HG03280 (cell line): Measurements from ENCODE around the gene MCRS1.

Source experiments
- ATAC-seq: cut with Tn5 transposase; IDR thresholded peaks from one replicate; pipeline ENCODE4 v1.9.1; 2021; ENCODE audit warnings: mild to moderate bottlenecking, moderate library complexity; ENCODE audit not compliant: unreplicated experiment

MCRS1 gene

DNA sequence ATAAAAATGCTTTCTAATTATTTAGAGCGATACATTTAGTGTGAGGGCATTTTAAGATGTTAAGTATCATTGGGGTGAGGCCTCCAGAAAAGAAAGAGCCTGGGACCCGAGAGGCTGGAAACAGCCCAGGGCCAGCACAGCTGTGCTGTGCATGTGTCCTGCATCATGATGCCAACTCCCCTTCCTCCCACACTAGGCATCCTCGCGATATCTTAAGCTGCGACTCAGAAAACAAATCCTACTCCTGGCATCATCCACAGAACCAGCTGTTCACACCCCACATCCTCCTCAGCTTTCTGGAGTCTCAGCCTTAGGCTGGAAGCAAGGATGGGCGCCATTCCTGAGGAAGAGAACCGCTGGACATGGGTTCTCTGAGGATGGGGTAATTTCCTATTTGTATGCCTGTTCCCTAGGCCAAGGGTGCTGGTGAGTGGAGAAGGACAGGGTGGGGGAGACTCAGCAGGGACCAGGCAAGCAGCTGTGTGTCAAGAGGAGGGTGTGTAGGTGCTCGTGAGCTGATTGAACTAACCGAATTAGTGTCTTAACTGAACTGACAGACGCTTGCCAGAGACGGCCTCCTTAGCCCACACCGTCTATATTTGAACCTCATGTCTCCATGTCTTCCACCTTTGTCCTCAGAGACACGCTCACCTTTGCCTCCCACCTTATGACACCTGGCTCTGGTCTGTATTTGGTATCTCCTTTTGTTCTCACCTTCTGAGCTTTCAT, 15.6 kb upstream of the MCRS1 start:
- ATAC-seq = no peak

DNA sequence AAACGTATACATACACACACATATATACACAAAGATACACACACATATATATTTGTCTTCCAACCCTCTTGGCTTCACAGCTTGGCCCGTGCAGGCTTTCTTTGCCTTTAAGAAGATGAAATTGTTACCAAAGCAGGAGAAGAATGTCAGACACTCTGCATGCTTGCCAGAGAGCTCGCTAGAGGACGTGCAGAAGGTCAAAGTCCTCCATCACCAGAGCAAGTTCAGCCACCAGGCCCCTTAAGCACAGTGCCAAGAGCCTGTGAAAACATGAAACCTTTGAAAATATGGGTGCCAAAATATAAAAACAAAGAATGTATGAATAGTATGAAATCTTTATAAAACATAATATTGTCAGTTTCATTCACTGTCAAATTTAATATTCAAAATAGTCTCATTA, 14.9 kb upstream of the MCRS1 start:
- no peak for ATAC-seq

DNA sequence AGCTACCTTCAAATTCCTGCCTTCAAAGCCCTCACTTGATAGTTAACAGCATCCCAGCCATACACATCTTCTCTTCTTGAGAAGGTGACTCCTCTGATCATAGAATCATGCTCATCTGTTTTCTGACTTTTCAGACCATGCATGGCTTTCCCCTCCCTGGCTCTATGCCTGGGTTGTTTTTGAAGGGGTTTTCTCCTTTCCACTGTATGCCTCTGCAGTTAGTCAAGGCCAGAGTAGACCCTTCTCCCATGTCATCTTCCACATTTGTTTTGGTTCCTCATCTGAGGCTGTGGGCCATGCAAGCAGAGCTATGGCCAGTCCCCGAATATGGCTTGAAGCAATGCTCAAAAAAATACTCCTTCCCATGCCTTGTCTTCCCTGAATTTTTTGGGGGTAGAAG, 14.3 kb upstream of the MCRS1 start:
- ATAC-seq = no peak

DNA sequence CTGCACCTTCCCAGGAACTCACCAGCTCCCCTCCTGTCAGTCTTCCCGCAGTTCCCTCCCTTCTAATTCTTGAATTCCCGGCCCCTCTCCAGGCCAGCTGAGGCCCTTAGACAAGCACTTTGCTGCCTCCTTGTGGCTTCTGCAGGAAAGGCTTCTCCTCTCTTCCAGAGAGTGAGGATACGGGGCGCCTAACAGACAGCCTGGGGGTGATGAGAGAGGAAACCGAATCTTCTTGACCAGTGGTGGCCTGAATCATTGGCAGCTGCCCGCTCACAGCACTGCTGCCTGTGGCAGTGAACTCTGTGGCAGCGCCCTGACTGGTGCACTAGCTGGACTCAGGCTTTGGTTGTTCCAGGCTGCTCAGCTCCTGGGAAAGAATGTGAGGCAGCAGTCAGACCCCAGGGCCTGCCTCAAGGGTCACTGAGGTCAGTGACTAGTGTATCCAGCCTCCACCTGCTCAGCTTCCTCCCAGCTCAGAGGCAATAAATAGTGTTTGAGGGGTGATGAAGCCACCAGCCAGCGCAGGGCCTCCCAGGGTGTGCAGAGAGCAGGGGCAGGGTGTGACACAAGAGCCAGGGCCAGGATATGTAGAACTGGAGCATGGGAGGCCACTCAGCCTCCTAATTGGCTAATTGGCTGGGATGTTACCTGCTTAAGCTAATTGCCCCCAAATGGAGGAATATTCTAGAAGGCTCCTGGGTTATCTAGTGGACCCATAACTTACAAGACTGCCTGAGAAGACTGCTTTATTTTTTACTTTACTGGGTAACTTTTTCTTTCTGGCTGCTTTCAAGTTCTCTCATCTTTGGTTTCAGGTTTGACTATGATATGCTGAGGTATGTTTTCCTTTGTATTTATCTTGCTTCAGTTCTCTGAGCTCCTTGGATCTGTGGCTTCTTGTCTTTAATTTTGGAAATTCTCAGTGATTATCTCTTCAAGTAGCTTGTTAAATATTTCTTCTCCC, 12.9 kb upstream of the MCRS1 start:
- no peak for ATAC-seq

DNA sequence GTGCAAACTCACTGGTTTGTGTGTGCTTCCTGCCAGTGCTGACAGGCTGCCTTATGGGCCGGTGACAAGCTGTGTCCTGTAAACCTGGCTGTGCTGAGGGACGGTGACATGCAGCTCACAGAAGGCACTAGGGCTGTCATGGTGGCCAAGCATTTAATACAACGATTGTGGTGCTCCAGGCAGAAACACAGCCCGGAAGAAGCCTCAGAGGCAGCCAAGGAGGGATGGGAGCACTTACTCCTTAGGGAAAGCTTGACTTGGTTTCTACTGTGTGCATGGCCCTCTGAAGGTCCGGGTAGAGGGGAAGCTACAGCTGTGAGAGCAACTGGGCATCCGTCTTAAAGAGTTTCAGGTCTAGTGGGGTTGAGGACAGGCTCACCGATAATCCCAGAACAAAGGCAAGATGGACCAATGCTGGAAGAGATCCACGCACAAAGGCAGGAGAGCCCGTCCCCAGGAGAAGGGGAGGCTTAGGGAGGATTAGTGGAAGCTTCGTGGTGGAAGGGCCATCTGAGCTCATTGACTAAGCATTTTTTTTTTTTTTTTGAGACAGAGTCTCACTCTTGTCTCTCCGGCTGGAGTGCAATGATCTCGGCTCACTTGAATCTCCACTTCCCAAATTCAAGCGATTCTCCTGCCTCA, 10.7 kb upstream of the MCRS1 start:
- no peak for ATAC-seq

DNA sequence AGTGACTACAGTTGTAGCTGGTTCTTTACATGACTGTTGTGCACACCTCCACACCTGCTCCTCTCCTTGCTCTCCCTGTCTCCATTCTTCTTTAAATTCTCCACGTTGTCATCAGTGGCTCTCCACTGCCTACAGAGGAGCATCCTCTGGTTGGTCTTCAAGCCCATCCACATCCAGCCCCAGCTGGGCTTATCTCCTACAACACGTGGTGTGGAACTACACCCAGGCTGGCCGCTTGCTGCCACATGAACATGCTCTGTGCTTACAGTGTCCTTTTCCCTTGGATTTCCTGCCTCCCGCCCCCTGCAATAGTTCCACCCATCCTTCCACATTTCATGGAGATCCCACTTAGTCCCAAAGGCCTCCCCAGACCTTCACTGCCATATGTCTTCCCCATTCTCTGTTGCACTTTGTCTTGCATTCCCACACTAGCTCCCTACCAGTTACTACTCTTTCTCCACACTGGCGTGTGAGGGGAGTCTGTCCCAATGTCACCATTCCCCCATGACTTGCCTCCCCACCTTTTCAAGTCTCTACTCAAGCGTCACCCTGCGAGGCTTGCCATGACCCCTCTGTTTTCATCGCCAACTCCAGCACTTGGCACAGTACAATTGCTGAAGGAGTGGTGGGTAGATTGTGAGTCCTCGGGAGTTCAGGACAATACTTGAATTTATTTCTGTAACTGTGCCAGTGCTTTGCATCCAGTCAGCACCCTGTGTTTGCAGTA, 9.8 kb upstream of the MCRS1 start:
- no peak for ATAC-seq

DNA sequence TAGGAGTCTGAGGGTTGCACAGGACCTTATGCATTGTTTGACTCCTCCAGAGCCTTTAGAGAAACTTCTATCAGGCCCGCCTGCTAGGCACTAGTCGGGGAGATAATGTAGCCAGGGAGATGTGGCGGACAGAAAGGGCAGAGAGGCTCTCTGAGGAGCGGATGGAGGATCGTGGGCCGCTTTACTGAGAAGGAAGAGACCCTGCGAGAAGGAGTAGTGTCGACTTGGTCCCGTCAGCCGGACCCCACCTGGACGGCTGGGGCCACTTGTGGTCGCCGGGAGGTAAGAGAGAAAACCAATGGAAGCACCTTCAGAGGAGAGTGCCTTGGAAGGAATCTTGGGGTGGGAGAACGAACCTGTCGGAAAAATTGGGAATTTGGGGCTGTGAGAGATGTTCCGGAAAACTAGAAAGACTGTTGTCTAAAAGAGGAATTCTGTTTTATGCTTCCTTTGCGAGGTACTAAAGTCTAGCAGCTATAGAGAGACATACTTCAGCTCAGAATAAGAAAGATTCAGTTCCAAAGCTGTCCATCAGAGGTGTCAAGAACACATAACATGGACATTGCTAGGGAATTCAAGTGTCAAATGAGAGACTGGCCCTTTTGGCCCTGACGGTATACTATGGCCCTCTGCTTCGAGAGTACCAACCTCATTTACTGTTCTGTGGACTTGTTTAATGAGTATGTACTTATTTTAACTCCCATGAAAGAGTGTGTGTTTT, 660 bp upstream of the MCRS1 start:
- ATAC-seq = peak; percentile 7

DNA sequence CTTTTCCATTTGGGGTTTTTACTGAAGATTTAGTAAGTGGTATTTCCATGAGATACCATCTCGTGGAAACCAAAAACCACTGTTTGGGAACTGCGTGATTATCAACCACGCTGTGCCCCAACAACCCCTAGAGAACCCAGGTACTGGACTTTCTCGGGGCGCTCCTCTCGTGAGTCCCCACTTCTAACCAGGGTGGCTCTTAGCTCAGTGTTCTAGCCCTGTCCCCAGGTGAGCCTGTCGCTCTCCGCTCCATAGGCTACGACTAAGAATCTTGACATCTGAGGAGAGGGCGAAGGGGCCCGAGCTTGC, 686 bp downstream of the MCRS1 start:
- peak; percentile 8 for ATAC-seq

DNA sequence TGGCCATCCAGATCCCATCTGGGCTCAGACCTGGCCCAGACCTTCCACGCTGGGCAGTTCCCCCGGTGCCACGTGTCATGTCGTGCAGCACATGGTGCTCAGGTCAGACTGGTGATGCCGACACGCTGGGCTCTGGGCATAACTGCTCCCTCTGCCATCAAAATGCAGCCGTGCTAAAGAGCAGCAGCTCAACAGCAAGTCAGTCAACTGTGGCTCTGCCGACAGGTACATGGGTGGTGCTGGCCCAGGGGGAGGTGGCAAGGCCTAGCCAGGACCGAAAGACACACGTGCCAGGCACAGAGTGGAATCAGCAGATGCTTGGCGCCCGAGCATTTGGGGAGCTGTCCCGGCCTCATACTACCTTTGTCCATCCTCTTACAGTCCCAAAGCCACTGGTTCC, 1.6 kb downstream of the MCRS1 start:
- no peak for ATAC-seq

DNA sequence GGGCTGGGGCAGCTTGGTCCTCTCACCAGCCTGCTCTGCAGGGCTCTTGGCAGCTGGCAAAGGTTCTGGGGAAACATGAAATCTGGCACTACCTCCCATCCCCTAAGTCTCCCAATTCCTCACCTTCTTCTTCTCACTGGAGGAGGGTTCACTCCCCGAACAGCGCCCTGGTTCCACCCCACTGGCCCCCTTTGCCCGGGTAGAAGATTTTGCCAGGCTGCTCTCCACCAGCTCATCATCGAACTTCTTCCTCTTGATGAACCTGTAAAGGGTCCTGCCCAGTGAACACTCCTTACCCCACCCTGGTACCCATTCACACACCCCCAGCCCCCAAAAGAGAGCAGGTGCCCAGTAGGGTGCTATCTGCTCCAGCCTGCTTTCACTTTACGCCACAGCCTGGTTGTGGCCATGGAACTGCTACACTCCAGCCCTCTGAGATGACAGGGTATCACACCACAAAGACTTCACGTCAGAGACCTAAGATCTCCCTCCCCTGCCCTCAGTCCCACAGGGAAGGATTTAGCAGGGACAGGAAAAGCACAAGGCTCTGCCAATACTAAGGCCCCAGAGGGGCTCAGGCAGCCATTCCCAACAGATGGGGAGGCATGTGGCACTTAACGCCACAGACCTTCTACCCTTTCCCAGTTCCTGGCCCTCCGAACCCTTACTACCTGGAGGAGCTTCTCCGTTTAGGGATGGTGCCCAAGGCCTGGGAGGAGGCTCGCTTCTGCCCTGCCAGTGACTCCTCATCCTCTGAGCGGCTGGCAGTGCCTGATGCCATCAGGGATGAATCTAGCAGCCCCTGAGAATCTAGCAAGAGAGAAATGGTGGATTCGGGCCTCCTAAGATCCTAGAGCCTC, 2.3 kb downstream of the MCRS1 start:
- ATAC-seq = no peak

DNA sequence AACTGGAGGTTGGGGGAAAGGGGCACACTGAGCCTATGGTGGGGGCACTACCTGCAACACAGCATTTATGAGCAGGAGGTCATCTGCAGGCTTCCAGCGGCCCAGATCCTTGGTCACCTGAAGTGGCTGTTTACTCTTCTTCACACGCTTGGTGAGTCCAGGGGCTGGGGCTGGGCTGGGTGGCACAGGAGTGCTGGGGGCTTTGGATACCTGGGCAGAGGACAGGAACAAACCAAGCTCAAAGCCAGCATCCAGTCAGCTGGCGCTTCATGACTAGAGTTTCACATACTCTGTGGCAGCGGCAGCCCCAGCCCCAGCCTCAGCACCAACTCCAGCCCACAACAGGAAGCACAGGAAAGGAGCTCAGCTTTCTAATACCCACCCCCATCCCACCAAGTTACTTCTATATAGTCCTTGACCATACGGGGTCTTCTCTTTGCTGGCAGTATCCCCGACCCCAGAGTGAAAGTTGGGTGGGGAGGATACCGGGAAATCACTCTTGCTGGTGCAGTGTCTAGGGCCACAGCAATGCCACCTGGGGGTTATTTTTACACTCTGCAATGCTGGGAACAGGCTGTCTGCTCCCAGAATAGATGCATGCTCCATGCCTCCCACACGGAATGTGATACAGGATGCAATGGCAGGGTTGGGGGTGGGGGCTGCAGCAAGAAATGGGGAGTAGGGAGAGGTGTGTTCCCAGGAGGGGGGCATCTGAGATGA, 3.1 kb downstream of the MCRS1 start:
- ATAC-seq = no peak

DNA sequence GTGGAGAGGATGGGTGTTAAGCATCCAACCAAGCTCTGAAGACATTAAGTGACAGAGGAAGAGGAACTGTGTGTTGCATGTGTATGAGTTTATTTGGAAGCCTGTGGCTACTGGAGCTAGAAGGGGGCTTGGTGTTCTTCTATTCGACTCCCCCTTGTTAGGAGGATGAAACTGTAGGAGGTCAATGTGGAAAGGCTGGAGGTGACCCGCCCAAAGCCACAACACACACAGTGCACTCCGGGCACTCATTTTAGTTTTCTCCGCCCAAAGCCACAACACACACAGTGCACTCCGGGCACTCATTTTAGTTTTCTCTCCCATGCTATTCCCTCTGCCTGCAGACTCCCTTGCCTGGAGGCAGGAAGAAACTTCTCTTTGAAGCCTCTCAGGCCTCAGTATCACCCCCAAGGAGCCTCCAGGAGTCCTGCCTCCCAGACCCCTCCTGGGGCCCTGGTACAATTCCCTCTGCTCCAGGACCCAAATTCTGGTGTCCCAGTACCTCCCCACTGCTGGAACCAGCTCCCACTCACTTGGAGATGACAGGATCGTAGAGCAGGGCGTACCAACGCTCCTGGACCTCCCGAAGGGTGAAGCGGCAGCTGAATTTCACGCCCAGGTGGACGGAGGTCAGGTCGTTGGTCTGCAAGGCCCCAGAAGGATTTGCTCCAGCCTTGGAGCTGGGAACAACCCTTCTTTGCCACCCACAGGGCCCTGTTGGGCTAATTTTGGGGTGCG, 3.8 kb downstream of the MCRS1 start:
- no peak for ATAC-seq

DNA sequence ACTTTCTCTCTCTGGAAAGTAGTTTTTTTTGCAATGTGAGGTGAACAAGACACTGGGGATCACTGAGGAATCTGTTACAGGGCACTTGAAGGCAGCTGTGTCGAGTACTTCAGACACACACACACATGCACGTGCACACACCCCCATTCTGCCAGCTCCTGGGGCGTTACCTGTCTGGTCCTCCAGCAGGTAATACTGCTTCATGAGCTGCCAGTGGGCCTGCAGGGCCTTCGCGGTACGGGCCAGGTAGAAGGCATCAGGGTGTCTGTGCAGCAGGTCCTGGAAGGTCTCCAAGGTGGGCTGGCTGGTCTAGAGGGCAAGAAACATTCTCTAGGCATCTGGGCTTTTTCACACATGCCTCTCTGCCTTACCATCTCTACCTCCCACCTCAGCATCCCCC, 5.1 kb downstream of the MCRS1 start:
- ATAC-seq = no peak

DNA sequence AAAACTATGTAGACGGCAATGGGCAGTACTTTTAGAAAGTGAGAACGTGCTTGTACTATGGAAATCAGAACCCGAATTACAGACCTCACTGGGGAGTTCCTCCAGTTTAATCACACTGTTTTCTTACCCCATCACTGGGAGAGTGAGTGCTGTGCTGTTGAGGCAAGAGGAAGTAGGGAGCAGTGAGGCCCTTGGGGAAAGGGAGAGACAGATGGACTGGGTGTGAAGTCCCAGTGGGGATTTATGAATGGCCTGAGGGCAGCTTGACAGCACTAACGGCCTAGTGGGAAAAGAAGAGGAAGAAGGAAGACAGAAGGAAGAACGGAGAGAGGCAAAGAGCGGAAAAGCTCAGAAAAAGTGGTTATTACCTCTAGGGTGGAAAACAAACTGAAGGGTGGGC, 5.7 kb downstream of the MCRS1 start:
- ATAC-seq = no peak

DNA sequence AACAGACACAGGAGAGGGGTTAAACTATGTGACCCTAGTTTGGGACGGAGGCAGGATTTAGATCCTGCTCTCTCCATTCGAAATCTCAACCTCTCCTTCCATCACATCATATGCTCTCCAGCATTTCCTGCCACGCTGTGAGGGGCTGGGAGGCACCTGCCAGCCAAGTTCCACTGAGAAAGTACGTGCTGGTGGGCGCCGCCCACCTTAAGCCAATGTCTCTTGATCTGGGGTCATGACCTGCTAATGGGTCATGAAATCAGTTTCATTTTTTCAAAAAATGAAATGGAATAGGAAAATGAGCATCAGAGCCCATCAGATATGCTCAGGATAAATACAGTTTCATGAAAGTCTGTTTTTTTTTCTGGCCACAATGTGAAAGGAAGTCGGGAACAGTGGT, 7.2 kb downstream of the MCRS1 start:
- no peak for ATAC-seq

DNA sequence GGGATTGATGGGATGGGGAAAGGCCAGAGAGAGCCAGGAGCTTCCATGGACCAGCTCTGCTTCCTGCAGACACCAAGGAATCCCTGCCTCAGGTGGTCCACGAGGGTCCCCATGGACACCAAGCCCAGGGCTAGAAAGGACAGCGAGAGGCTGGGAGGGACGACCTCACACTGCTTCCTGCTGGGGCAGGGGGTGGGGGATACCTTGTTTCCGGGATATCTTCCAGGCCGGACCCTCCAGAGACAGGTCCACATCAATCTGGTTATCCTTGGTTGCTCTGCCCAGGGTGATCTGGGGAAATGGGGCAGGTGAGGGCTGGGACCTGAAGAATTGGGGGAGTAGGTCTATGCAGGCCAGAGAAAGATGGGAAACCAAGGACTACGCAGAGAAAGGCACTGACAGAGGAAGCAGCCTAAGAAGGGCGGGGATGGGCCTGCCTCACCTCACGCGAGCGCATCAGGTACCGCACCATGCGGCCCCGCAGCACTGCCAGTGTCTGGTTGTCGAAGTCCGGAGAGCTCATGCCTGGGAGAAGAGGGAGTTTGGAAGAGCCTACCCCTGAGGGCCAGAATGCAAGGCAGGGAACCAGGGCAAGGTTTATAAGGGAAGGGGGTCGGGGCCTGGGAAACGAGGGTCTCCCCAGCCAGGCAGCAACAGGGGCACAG, 8.8 kb downstream of the MCRS1 start:
- ATAC-seq = no peak

DNA sequence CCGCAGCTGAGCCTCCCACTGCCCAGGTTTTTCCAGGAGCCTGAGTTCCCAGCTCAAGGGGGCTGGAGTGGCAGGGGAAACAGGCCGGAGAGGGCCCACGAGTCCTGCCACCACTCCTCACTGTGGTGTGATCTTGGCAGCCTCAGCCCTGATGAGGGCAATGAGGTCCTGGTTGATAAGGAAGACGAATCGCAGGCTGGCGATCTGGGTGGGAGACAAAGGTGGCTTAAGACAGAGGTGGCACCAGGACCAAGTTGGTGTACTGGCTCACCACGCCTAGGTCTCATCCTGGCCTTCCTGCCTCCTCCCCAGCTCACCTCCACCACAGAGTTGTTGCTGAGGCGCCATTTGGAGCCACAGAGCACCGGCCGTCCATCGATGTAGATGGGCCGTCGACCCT, 9.4 kb downstream of the MCRS1 start:
- ATAC-seq = no peak

DNA sequence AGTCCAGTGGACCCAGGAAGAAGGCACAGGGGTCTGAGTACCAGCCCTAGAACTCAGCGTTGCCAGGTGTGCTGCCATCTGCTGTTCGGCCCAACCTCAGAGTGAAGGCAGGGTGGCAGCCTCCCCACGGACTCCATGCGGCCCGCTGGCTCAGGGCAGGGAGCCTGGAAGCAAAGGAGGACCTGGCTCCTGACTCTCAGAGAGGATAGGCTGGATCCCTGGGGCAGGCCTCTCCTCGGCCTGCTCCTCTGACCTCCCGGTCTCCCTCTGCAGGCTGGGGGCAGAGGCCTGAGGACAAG, 10.1 kb downstream of the MCRS1 start:
- ATAC-seq = no peak
